ENCODE results near the gene PTPRU.
A peak's percentile ranks its signal among the peaks of the same experiment; 100 is the strongest.

Gene PTPRU

GRCh38 chr1:29317063-29317915 lies 81.0 kb downstream of the PTPRU start:
- DNase-seq (ENCODE audit: low spot score): no peak

GRCh38 chr1:29317916-29318530 lies 81.7 kb downstream of the PTPRU start:
- no peak for DNase-seq (ENCODE audit: low spot score)

DNA sequence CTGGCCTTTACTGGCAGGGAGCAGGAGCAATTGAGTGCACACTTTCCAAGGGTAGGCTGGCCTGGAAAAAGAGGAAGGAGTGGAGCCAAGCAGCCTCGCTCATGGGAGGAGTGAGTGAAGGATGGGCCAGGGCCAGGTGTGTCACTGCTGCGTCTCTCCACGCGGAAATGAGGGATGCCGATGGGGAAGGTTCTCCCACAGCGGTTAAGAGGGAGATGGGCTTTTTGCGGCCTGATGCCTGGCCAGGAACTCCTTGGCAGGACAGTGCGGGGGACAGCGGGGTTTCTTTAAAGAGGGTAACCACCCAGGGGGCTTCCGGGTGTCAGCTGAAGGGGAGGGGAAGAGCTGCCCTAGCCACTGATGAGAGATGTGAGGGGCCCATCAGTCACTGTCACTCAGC lies 82.4 kb downstream of the PTPRU start:
- no peak for DNase-seq (ENCODE audit: low spot score)

DNA sequence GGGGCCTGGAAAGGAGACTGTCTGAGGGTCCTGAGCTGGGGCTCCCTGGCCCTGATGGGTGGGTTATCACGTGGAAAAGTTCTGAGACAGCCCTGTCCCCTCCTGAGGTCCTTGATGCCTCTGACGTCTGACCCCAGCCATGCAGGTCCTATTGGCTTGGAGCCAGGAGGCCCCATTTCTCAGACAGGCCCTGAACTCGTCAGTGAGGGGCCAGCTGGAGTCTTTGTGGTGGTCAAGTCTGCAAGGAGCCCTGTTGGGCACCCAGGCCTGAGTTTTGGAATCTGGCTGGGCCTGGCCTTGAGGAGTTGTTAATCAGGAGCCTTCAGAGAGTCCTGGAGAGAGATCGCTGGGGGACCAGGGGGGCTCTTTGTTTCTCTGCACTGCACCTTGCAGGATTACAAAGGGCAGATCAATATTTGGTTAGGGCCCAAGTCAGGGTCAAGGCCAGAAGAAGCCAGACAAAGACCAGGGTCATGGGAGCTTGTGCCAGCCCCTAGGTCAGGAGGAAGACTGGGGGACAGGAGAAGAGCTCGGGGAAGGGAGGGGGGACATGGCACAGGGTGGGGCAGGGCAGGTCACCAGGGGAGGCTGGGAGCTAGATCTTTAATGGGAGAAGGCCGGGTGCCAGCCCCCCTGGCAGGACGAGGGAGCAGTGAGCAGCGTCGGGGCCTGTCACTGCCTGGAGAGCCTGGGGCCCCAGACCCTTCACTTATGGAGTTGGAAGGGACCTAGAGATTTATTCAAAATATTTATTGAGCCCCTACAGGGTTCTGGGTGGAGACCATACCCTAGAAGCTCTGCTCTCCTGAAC lies 83.2 kb downstream of the PTPRU start:
- DNase-seq (ENCODE audit: low spot score): no peak

DNA sequence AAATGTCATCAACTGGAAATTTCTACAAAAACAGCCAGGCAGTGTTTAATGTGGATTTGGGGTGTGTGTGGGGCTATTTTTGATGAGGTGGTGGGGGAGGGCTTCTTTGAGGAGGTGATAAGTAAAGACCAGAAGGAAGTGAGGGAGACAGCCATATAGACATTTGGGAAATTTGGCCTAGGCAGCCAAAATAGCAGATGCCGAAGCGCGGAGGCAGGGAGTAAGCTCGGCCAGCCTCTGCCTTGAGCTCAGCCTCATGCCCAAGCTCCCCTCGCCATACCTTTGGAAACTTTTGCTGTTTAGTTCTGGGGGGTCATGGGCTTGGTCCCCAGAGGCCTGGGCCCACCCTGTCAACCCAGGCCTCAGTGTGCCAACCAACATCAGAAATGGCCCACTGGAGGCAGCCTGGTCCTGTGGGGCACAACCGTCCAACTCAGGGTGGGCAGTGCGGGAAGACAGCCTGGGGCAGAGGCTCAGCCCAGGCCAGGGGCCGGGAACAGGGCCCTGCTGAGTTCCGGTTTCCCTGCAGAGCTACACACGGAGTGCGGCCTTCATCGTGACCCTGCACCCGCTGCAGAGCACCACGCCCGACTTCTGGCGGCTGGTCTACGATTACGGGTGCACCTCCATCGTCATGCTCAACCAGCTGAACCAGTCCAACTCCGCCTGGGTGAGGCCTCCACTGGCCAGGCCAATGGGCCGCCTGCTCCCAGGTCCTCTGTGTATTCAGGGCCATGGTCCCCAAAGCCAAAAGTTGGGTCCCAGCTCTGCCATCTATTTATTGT lies 84.0 kb downstream of the PTPRU start:
- DNase-seq (ENCODE audit: low spot score): no peak

DNA sequence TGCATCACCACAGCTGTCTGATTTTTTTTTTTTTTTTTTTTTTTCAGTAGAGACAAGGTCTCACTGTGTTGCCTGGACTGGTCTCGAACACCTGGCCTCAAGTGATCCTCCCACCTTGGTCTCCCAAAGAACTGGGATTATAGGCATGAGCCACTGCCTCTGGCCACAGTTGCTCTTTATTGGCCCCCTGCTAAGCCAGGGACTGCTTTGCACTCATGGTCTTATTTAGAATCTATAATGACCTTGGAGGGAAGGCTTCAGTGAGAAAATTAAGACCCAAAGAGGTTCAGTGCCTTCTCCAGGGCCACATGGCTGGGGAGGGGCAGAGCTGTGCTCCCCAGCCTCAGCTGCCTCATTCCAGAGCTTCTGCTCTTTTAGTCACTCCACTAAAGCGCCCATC lies 84.9 kb downstream of the PTPRU start:
- DNase-seq (ENCODE audit: low spot score): no peak

- no peak for DNase-seq (ENCODE audit: low spot score)
Observed at GRCh38 chr1:29322147-29322694, 85.9 kb downstream of the PTPRU start.

DNA sequence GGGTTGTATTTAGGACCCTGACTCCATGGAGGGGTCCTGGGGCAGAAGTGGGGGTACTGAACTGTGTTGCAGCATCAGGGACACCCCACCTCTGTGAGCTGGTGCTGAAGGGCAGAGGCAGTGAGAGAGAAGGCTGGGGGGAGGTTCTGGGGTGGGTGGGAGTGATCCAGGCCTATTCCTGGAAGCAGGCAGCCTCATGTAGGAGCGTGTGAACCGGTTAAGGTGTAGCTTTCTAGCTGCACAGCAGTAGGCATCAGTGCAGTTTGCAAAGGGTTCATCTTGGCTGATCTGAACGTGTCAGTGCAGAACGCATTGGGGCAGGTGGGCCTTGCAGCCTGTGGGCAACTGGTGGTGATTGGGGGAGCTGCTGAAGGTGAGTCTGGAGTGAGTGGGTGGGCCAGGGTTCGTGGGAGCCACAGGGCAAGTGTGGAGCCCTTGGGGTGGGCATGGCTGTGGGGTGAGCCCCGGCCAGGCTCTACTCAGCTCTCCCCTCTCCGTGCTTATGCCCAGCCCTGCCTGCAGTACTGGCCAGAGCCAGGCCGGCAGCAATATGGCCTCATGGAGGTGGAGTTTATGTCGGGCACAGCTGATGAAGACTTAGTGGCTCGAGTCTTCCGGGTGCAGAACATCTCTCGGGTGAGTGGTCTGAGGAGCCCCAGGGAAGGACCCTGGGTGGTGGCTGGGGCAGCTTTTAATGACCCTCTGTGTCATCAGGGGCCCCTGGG lies 86.7 kb downstream of the PTPRU start:
- DNase-seq (ENCODE audit: low spot score): no peak

DNA sequence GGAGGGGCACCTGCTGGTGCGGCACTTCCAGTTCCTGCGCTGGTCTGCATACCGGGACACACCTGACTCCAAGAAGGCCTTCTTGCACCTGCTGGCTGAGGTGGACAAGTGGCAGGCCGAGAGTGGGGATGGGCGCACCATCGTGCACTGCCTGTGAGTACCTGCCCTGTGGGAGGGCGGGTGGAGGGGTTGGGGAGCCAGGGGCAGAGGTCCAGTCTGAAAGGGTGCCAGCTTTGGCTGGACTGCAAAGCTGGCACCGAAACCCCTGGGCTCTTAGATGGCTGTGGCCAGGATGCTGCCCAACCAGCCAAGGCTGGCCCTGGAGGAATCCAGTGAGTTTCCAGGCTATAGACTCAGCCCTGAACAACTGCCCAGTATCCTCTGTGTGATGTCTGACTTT lies 87.3 kb downstream of the PTPRU start:
- DNase-seq (ENCODE audit: low spot score): peak; percentile 53

DNA sequence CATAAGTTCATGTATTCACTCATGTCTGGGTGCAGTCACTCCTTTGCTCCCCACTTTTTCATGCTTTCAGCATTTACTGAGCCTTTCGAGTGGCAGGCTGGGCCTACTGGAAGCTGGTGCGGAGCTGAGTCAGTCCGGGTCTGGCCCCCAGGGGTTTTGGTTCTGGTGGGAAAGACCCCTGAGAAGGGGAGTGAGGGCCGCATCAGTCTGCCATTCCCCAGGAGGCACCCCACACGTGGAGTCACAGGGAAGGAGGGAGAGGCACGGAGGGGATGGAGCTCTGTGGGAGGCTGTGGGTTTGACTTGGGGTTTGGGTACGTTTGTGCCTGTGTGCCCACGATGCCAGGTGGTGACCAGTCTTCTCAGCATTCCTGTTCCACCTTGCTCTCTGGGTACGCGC lies 87.9 kb downstream of the PTPRU start:
- no peak for DNase-seq (ENCODE audit: low spot score)

GRCh38 chr1:29324771-29325351 lies 88.5 kb downstream of the PTPRU start:
- no peak for DNase-seq (ENCODE audit: low spot score)

- peak; percentile 29 for DNase-seq (ENCODE audit: low spot score)
Observed at GRCh38 chr1:29325675-29326074, 89.4 kb downstream of the PTPRU start.

DNA sequence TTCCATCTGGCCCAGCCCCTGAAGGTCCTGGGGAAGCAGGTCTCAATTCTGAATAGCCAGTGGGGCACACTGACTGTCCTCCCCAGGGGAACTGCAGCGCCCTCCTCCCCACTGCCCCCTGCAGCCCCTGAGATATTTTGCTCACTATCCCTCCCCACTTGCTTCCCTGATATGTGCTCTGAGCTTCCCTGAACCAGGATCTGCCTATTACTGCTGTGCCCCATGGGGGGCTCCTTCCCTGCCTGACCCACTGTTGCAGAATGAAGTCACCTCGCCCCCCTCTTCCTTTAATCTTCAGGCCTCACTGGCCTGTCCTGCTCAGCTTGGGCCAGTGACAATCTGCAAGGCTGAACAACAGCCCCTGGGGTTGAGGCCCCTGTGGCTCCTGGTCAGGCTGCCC lies 89.8 kb downstream of the PTPRU start:
- no peak for DNase-seq (ENCODE audit: low spot score)

- DNase-seq (ENCODE audit: low spot score): no peak
Observed at GRCh38 chr1:29327223-29327935, 91.1 kb downstream of the PTPRU start.

GRCh38 chr1:29329022-29329775 lies 92.9 kb downstream of the PTPRU start:
- DNase-seq (ENCODE audit: low spot score): no peak

GRCh38 chr1:29330089-29330488 lies 93.8 kb downstream of the PTPRU start:
- no peak for DNase-seq (ENCODE audit: low spot score)

DNA sequence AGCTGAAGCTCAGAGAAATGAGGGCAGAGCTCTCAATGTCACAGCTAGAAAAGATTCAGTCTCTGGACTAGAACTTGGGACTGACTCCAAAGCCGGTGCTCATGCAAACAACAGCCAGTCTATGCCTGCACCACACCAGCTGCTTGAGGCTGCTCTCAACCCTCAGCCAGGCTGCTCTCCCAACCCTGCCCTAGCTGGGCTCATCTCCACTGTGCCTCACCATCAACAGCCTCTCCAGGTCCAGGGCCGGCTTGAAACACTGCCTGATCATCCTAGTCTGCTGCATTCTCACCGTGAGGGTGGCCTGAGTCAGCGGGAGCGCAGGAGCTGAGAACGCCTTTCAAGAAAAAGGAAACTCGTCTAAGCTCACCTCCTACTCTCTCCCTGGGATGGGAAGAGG lies 94.5 kb downstream of the PTPRU start:
- no peak for DNase-seq (ENCODE audit: low spot score)

GRCh38 chr1:29331309-29331708 lies 95.0 kb downstream of the PTPRU start:
- no peak for DNase-seq (ENCODE audit: low spot score)

DNA sequence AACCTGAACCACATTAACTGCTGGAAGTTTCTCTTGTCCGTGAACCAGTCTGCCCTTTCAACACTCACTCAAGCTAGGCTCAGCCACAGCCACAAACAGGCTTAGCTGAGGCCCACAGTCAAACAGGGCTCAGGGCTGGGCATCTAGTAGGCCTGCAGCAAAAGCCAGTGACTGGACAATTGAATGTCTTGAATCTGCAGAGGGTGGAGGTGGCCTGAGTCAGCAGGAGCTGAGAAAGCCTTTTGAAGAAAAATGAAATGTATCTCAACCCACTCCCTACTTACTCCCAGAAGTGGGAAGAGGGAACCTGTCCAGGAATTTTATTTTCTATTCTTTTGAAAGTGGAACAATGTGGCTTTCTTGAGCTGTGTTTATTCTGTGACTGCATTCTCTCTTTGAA lies 95.4 kb downstream of the PTPRU start:
- no peak for DNase-seq (ENCODE audit: low spot score)

All from cerebellar cortex (tissue), 1 donor.